Endothelial cell of umbilical vein (primary cell): ENCODE data around the gene CCIN. TPM values are rescaled to one million over a fixed set of nuclear protein-coding genes. Genes with fewer than 3 reads are reported as not detected.
A peak's percentile ranks its signal among the peaks of the same experiment; 100 is the strongest.

ENCODE experiments used
- BruUV-seq: library from RNA; stranded (reverse); fragments of 400-500 nt; replicated peaks from 2 replicates; lab custom pipeline; 2021; lab: Mats Ljungman, UMichigan
- CTCF ChIA-PET: fragments of 300-600, 350-600 bp; sonication (Branson Sonifier 250); formaldehyde crosslinking; loops from one replicate; lab custom pipeline; 2021; ENCODE audit warnings: antibody characterized with exemption, inconsistent platforms; lab: Charles Lee
- POLR2A ChIA-PET: fragments of 300-600, 350-600 bp; sonication (Branson Sonifier 250); formaldehyde crosslinking; loops from one replicate; lab custom pipeline; 2021; ENCODE audit warnings: antibody characterized with exemption, inconsistent platforms; lab: Charles Lee
- DNase-seq: peaks from one replicate; pipeline ENCODE4 v3.0.0-alpha.2; 2011; ENCODE audit warnings: low read depth, low spot score
- FAIRE-seq: peaks from 2 replicates; lab custom pipeline; 2011; peaks lifted over from hg19 to GRCh38; lab: Jason Lieb, UNC
- H2AFZ ChIP-seq: 2 replicates; pipeline ENCODE4 v1.6.0; 2012; ENCODE audit warnings: low read depth, low read length, control low read depth, inconsistent platforms
- H3K27ac ChIP-seq: 2 replicates; pipeline ENCODE4 v1.5.1; 2011; ENCODE audit warnings: low read depth, mild to moderate bottlenecking, control low read depth, low read length, moderate library complexity; ENCODE audit not compliant: insufficient read depth
- H3K27me3 ChIP-seq, 2 experiments: 2 replicates each; pipeline versions ENCODE4 v1.6.0 to v1.6.1; 2011; ENCODE audit warnings: low read length in 2 of 2, mixed read lengths in 1 of 2; ENCODE audit not compliant: control insufficient read depth in 2 of 2, insufficient read depth in 2 of 2
- H3K36me3 ChIP-seq, 2 experiments: 2 replicates in 1 of 2; 3 replicates in 1 of 2; pipeline ENCODE4 v1.5.1; 2011; ENCODE audit warnings: low read length in 2 of 2, mild to moderate bottlenecking in 1 of 2, moderate library complexity in 1 of 2; ENCODE audit not compliant: control insufficient read depth in 2 of 2, insufficient read depth in 2 of 2; ENCODE audit errors: extremely low read depth in 1 of 2
- H3K4me1 ChIP-seq: 3 replicates; pipeline ENCODE4 v1.5.1; 2011; ENCODE audit warnings: mild to moderate bottlenecking, low read length; ENCODE audit not compliant: control insufficient read depth, insufficient read depth; ENCODE audit errors: extremely low read depth
- H3K4me2 ChIP-seq: 2 replicates; pipeline ENCODE4 v1.6.1; 2011; ENCODE audit warnings: low read length, control low read depth, mixed read lengths; ENCODE audit not compliant: insufficient read depth
- H3K4me3 ChIP-seq, 3 experiments: fragments of 200-600 bp in 1 of 3; sonication (generic), shearing (Covaris generic) in 1 of 3; replicated peaks in 1 of 3; 2 replicates each; pipeline ENCODE4 v1.5.1; 2011 to 2016; ENCODE audit warnings: control low read depth in 3 of 3, low read length in 3 of 3, mild to moderate bottlenecking in 2 of 3, inconsistent platforms in 1 of 3, low read depth in 1 of 3, moderate library complexity in 1 of 3; ENCODE audit not compliant: insufficient read depth in 1 of 3
- H3K79me2 ChIP-seq: 2 replicates; pipeline ENCODE4 v1.6.0; 2012; ENCODE audit warnings: low read length, inconsistent platforms; ENCODE audit not compliant: control insufficient read depth, insufficient read depth
- H3K9ac ChIP-seq: replicated peaks from 2 replicates; pipeline ENCODE3; 2011; ENCODE audit warnings: low read length, control low read depth; ENCODE audit not compliant: insufficient read depth; ENCODE audit errors: extremely low read depth
- H3K9me1 ChIP-seq: replicated peaks from 3 replicates; pipeline ENCODE4 v1.6.0; 2011; ENCODE audit warnings: mild to moderate bottlenecking, low read length; ENCODE audit not compliant: control insufficient read depth, insufficient read depth; ENCODE audit errors: extremely low read depth
- H3K9me3 ChIP-seq: replicated peaks from 2 replicates; pipeline ENCODE4 v1.5.1; 2012; ENCODE audit warnings: low read length, inconsistent platforms; ENCODE audit not compliant: control insufficient read depth, insufficient read depth
- H4K20me1 ChIP-seq: replicated peaks from 2 replicates; pipeline ENCODE3; 2011; ENCODE audit warnings: mild to moderate bottlenecking, low read length; ENCODE audit not compliant: control insufficient read depth, insufficient read depth; ENCODE audit errors: extremely low read depth
- CTCF ChIP-seq, 2 donors: IDR thresholded peaks; 1 replicate in 1 of 2; 2 replicates in 1 of 2; pipeline ENCODE4 v1.5.1; 2011; ENCODE audit warnings: low read length in 2 of 2, mild to moderate bottlenecking in 2 of 2, moderate library complexity in 2 of 2, control low read depth in 1 of 2, inconsistent platforms in 1 of 2, low read depth in 1 of 2; ENCODE audit not compliant: insufficient read depth in 1 of 2; ENCODE audit errors: extremely low read depth in 1 of 2
- EZH2 ChIP-seq: IDR thresholded peaks from 2 replicates; pipeline ENCODE4 v1.6.1; 2012; ENCODE audit warnings: borderline replicate concordance, low read depth, mild to moderate bottlenecking, moderate library complexity, low read length, inconsistent platforms; ENCODE audit not compliant: severe bottlenecking
- FOS ChIP-seq: IDR thresholded peaks from 2 replicates; pipeline ENCODE4 v1.6.1; 2011; ENCODE audit warnings: mild to moderate bottlenecking, low read length, moderate library complexity, borderline replicate concordance; ENCODE audit not compliant: insufficient read depth
- GATA2 ChIP-seq: IDR thresholded peaks from 2 replicates; pipeline ENCODE4 v1.7.0; 2011; ENCODE audit warnings: low read depth, mild to moderate bottlenecking, moderate library complexity, mixed read lengths, low read length; ENCODE audit not compliant: insufficient read length, insufficient read depth
- JUN ChIP-seq: IDR thresholded peaks from 2 replicates; pipeline ENCODE4 v1.6.1; 2011; ENCODE audit warnings: borderline replicate concordance, low read depth; ENCODE audit not compliant: insufficient read length, insufficient read depth
- MAX ChIP-seq: IDR thresholded peaks from 2 replicates; pipeline ENCODE4 v1.6.1; 2011; ENCODE audit not compliant: insufficient read depth, insufficient read length
- MYC ChIP-seq: IDR thresholded peaks from one replicate; pipeline ENCODE4 v1.6.1; 2011; ENCODE audit warnings: mild to moderate bottlenecking, low read depth, low read length
- POLR2A ChIP-seq: IDR thresholded peaks from 2 replicates; pipeline ENCODE4 v1.6.1; 2012; ENCODE audit warnings: low read depth, mild to moderate bottlenecking, control low read depth, low read length
- POLR2AphosphoS5 ChIP-seq: IDR thresholded peaks from 2 replicates; pipeline ENCODE4 v1.6.1; 2012; ENCODE audit warnings: low read depth, mild to moderate bottlenecking, control low read depth, low read length, moderate library complexity; ENCODE audit not compliant: insufficient read depth
- dilution Hi-C: fragments of 300-500 bp; cut with MboI; formaldehyde crosslinking; loops from one replicate; pipeline ENCODE4 v1.15.0; 2019; ENCODE audit warnings: low sequenced_read_pairs; ENCODE audit not compliant: extremely low pct_ligation_motif_present
- intact Hi-C: fragments of 100-400 bp; cut with micrococcal nuclease; formaldehyde crosslinking; loops from one replicate; pipeline ENCODE4 v1.10.0; 2022
- polyA plus RNA-seq, 4 experiments: library from polyadenylated mRNA; depleted of rRNA in 3 of 4; stranded (reverse) in 3 of 4; unstranded in 1 of 4; fragments of >200 nt; gene quantifications; 2 replicates each; pipeline versions ENCODE4 v1.2.1 to v1.2.3, GENCODE V29; 2011 to 2012; ENCODE audit warnings: missing spikeins in 1 of 4
- total RNA-seq: library from RNA; stranded (reverse); gene quantifications from 2 replicates; pipeline ENCODE4 v1.2.3, GENCODE V29; 2021

CCIN gene
- total and polyA plus RNA-seq, 2 donors (not counting 3 experiments of a cell fraction or from before 2014, with no cell fraction given) = 0.22 to 1.2 TPM

- Histone ChIP-seq H3K9ac (no peak overlapping the region), H3K27me3 (no peaks in the 10 kb centered on the region), H3K4me1 (peaks cover 29% of the 10 kb centered on the region), H3K9me1 (no peaks in the 10 kb centered on the region), H3K36me3 (peaks cover 38 to 52% of the 10 kb centered on the region in 2 experiments), H4K20me1 (no peaks in the 10 kb centered on the region), H2AFZ (no peak overlapping the region), H3K79me2 (peaks cover 56% of the 10 kb centered on the region), H3K9me3 (no peaks in the 10 kb centered on the region), H3K27ac (no peak overlapping the region), H3K4me2 (no peak overlapping the region), H3K4me3 (no peak overlapping the region)
- BruUV-seq = TSS peak; percentile 56
- intact Hi-C loops = no loop called here
- ChIA-PET POLR2A (no interaction called here), CTCF (no interaction called here)
- no peak for DNase-seq
- dilution Hi-C loops = no loop called here
- TF ChIP-seq EZH2 (no peak), MYC (no peak), CTCF (IDR thresholded peaks at IDR 0.05; ENCODE audit: extremely low read depth in 1 of 2, insufficient read depth in 1 of 2, low read depth in 1 of 2, low read length in 2 of 2) (no peak), POLR2A (no peak), JUN (no peak)
- no peak for FAIRE-seq
Observed at GRCh38 chr9:36211510-36211909, 42.3 kb downstream of the CCIN start.

- H2AFZ ChIP-seq = no peak overlapping the region
- dilution Hi-C loops (no loop called here), intact Hi-C loops (no loop called here)
- no peak overlapping the region for H3K27ac ChIP-seq
- H4K20me1 ChIP-seq = no peaks in the 10 kb centered on the region
- peaks cover 41 to 50% of the 10 kb centered on the region in 2 experiments for H3K36me3 ChIP-seq
- TF ChIP-seq MAX (no peak), FOS (no peak), GATA2 (no peak), MYC (no peak), POLR2AphosphoS5 (no peak), POLR2A (no peak), CTCF (IDR thresholded peaks at IDR 0.05; ENCODE audit: extremely low read depth in 1 of 2, insufficient read depth in 1 of 2, low read depth in 1 of 2, low read length in 2 of 2) (no peak), EZH2 (no peak), JUN (no peak)
- ChIA-PET POLR2A (no interaction called here), CTCF (interaction anchor here (1.2 to 1.4 kb wide), 2 partner anchors 9 to 115 kb away, joined by 3 to 4 read pairs; no protein-coding TSS in a partner anchor)
- peaks cover 10% of the 10 kb centered on the region for H3K4me1 ChIP-seq
- no peaks in the 10 kb centered on the region for H3K9me1 ChIP-seq
- H3K4me3 ChIP-seq = no peak overlapping the region
- BruUV-seq = no TSS peak
- FAIRE-seq (peak; percentile 71), DNase-seq (no peak)
- H3K79me2 ChIP-seq = peaks cover 48% of the 10 kb centered on the region
- no peaks in the 10 kb centered on the region for H3K27me3 ChIP-seq
- no peaks in the 10 kb centered on the region for H3K9me3 ChIP-seq
- no peak overlapping the region for H3K9ac ChIP-seq
- no peak overlapping the region for H3K4me2 ChIP-seq
Observed at GRCh38 chr9:36213387-36213786, 44.2 kb downstream of the CCIN start.
